Stimulated activated CD4-positive, alpha-beta T cell treated with anti-CD3 and anti-CD28 coated beads, Interleukin-2, amount 100 ng/mL, for 24 hours (primary cell): ENCODE results near the gene GORASP2.

Source experiments
- DNase-seq, 2 donors: peaks; one replicate each; pipeline ENCODE4 v3.0.0-alpha.2; 2020

The GORASP2 gene

GRCh38 chr2:171008550-171009205 is 79.6 kb downstream of the GORASP2 start:
- DNase-seq, result no peak

GRCh38 chr2:171009386-171009785 is 80.3 kb downstream of the GORASP2 start:
- DNase-seq, result no peak

- DNase-seq, result no peak
Observed at GRCh38 chr2:171013851-171014250, 84.8 kb downstream of the GORASP2 start.

GRCh38 chr2:171016125-171016524 is 87.1 kb downstream of the GORASP2 start:
- no peak for DNase-seq
